PC-3 (cell line): ENCODE data around the gene LBX1. TPM values are rescaled to one million over a fixed set of nuclear protein-coding genes. Genes with fewer than 3 reads are reported as not detected.

ENCODE experiments used
- ATAC-seq: fragments of 200-7000 bp; cut with Tn5 transposase; 2 replicates; pipeline ENCODE4 v1.9.1; 2020; ENCODE audit warnings: mild to moderate bottlenecking, moderate library complexity
- BruUV-seq: library from RNA; stranded (reverse); fragments of 400-500 nt; replicated peaks from 2 replicates; lab custom pipeline; 2021; lab: Mats Ljungman, UMichigan
- CTCF ChIA-PET: fragments of 300-600 bp; sonication (Branson Sonifier 250); formaldehyde crosslinking; loops from one replicate; lab custom pipeline; 2022; ENCODE audit warnings: antibody characterized with exemption; lab: Charles Lee
- POLR2A ChIA-PET: fragments of 300-600 bp; sonication (Branson Sonifier 250); formaldehyde crosslinking; loops from one replicate; lab custom pipeline; 2022; ENCODE audit warnings: antibody characterized with exemption; ENCODE audit not compliant: unreplicated experiment; lab: Charles Lee
- DNase-seq: peaks from one replicate; pipeline ENCODE4 v3.0.0-alpha.2; 2015
- H2AFZ ChIP-seq: fragments of 300-600 bp; sonication (generic); 2 replicates; pipeline ENCODE4 v1.6.0; 2016; ENCODE audit warnings: antibody characterized with exemption, low read length
- H3F3A ChIP-seq: fragments of 300-600 bp; sonication (generic); one replicate; pipeline ENCODE4 v1.6.0; 2017; ENCODE audit warnings: antibody characterized with exemption, low read length, control low read depth, mild to moderate bottlenecking; ENCODE audit not compliant: unreplicated experiment
- H3K27ac ChIP-seq: fragments of 300-600 bp; sonication (generic); 2 replicates; pipeline ENCODE4 v1.5.1; 2016; ENCODE audit warnings: mild to moderate bottlenecking, low read length
- H3K27me3 ChIP-seq: fragments of 300-600 bp; sonication (generic); 2 replicates; pipeline ENCODE4 v1.6.1; 2016; ENCODE audit warnings: low read length, mixed read lengths
- H3K36me3 ChIP-seq: fragments of 300-600 bp; sonication (generic); 2 replicates; pipeline ENCODE4 v1.6.1; 2016; ENCODE audit warnings: low read depth, mixed run types, low read length, mixed read lengths
- H3K4me1 ChIP-seq: fragments of 300-600 bp; sonication (generic); 2 replicates; pipeline ENCODE4 v1.5.1; 2016; ENCODE audit warnings: low read length; ENCODE audit not compliant: insufficient read depth
- H3K4me2 ChIP-seq: fragments of 300-600 bp; sonication (generic); 2 replicates; pipeline ENCODE4 v1.6.0; 2016; ENCODE audit warnings: low read length
- H3K4me3 ChIP-seq: fragments of 300-600 bp; sonication (generic); 2 replicates; pipeline ENCODE4 v1.5.1; 2016; ENCODE audit warnings: mild to moderate bottlenecking, low read length, mixed read lengths
- H3K79me2 ChIP-seq: fragments of 300-600 bp; sonication (generic); 2 replicates; pipeline ENCODE4 v1.6.1; 2017; ENCODE audit warnings: low read length, mixed read lengths
- H3K9ac ChIP-seq: fragments of 300-600 bp; sonication (generic); 2 replicates; pipeline ENCODE4 v1.6.0; 2016; ENCODE audit warnings: mild to moderate bottlenecking, low read length
- H3K9me2 ChIP-seq: fragments of 300-600 bp; sonication (generic); replicated peaks from 2 replicates; pipeline ENCODE4 v1.6.1; 2016; ENCODE audit warnings: mixed run types, low read length, mixed read lengths
- H3K9me3 ChIP-seq: fragments of 300-600 bp; sonication (generic); 2 replicates; pipeline ENCODE4 v1.6.1; 2016; ENCODE audit warnings: low read length, mixed read lengths
- H4K20me1 ChIP-seq: fragments of 300-600 bp; sonication (generic); 2 replicates; pipeline ENCODE4 v1.6.1; 2016; ENCODE audit warnings: low read length, mixed read lengths
- CTCF ChIP-seq: fragments of 300-600 bp; sonication (generic); conservative IDR thresholded peaks from 2 replicates; pipeline ENCODE4 v1.5.1; 2017; ENCODE audit warnings: antibody characterized with exemption, low read depth, mild to moderate bottlenecking, low read length
- EZH2 ChIP-seq: fragments of 300-600 bp; sonication (generic); IDR thresholded peaks from one replicate; pipeline ENCODE4 v1.6.1; 2017; ENCODE audit warnings: antibody characterized with exemption, mild to moderate bottlenecking, low read length; ENCODE audit not compliant: unreplicated experiment
- EZH2phosphoT487 ChIP-seq: fragments of 300-600 bp; sonication (generic); IDR thresholded peaks from 2 replicates; pipeline ENCODE4 v1.6.1; 2018; ENCODE audit warnings: mild to moderate bottlenecking, antibody characterized with exemption, low read length, borderline replicate concordance
- intact Hi-C: fragments of 100-400 bp; cut with micrococcal nuclease; formaldehyde crosslinking; loops from 2 replicates; pipeline ENCODE4 v1.9.0; 2023
- total RNA-seq: library from RNA; depleted of rRNA; stranded (reverse); fragments of >200 nt; gene quantifications from 2 replicates; pipeline ENCODE4 v1.2.3, GENCODE V29; 2014

The LBX1 gene
- total RNA-seq, 1 experiment from 2014 or later: not detected

- H3K9me3 ChIP-seq: no peaks in the 10 kb centered on the region
- no peaks in the 10 kb centered on the region for H3K9me2 ChIP-seq
- ChIA-PET POLR2A (no interaction called here), CTCF (no interaction called here)
- intact Hi-C loops: no loop called here
- no peaks in the 10 kb centered on the region for H4K20me1 ChIP-seq
- TF ChIP-seq EZH2 (no peak), CTCF (no peak), EZH2phosphoT487 (no peak)
- no peak for DNase-seq
- no TSS peak for BruUV-seq
- no peak for ATAC-seq
- no peak overlapping the region for H3K4me3 ChIP-seq
- H3K36me3 ChIP-seq: no peaks in the 10 kb centered on the region
- H3F3A ChIP-seq: no peaks in the 10 kb centered on the region
- no peaks in the 10 kb centered on the region for H3K4me1 ChIP-seq
- no peaks in the 10 kb centered on the region for H3K79me2 ChIP-seq
- H3K9ac ChIP-seq: no peak overlapping the region
- H3K4me2 ChIP-seq: no peak overlapping the region
- H3K27ac ChIP-seq: no peak overlapping the region
- H3K27me3 ChIP-seq: no peaks in the 10 kb centered on the region
- no peak overlapping the region for H2AFZ ChIP-seq
Measured at GRCh38 chr10:101267290-101267680, 38.0 kb upstream of the LBX1 start.

- no peaks in the 10 kb centered on the region for H3K27me3 ChIP-seq
- ChIA-PET POLR2A (no interaction called here), CTCF (no interaction called here)
- no peak overlapping the region for H2AFZ ChIP-seq
- H3K79me2 ChIP-seq: no peaks in the 10 kb centered on the region
- H3K4me3 ChIP-seq: no peak overlapping the region
- H3K27ac ChIP-seq: no peak overlapping the region
- no peaks in the 10 kb centered on the region for H3K4me1 ChIP-seq
- H3K4me2 ChIP-seq: no peak overlapping the region
- H4K20me1 ChIP-seq: no peaks in the 10 kb centered on the region
- H3K9ac ChIP-seq: no peak overlapping the region
- intact Hi-C loops: no loop called here
- ATAC-seq: no peak
- H3K36me3 ChIP-seq: no peaks in the 10 kb centered on the region
- H3F3A ChIP-seq: no peaks in the 10 kb centered on the region
- no peak for DNase-seq
- no peaks in the 10 kb centered on the region for H3K9me3 ChIP-seq
- no peaks in the 10 kb centered on the region for H3K9me2 ChIP-seq
- no TSS peak for BruUV-seq
- TF ChIP-seq EZH2 (no peak), EZH2phosphoT487 (no peak), CTCF (no peak)
Measured at GRCh38 chr10:101266381-101267289, 37.4 kb upstream of the LBX1 start.

- ChIA-PET CTCF (no interaction called here), POLR2A (no interaction called here)
- Histone ChIP-seq H3F3A (no peaks in the 10 kb centered on the region), H3K9me3 (no peaks in the 10 kb centered on the region), H3K4me1 (no peaks in the 10 kb centered on the region), H3K9ac (no peak overlapping the region), H3K4me3 (no peak overlapping the region), H3K27me3 (no peaks in the 10 kb centered on the region), H3K79me2 (no peaks in the 10 kb centered on the region), H2AFZ (no peak overlapping the region), H3K4me2 (no peak overlapping the region), H3K36me3 (no peaks in the 10 kb centered on the region), H4K20me1 (no peaks in the 10 kb centered on the region), H3K9me2 (no peaks in the 10 kb centered on the region), H3K27ac (no peak overlapping the region)
- TF ChIP-seq EZH2phosphoT487 (no peak), EZH2 (no peak), CTCF (no peak)
- DNase-seq (no peak), ATAC-seq (no peak)
- intact Hi-C loops: no loop called here
- BruUV-seq: no TSS peak
Measured at GRCh38 chr10:101263150-101263752, 34.0 kb upstream of the LBX1 start.
